Measurements from ENCODE around the gene ZBTB7C.

DNA sequence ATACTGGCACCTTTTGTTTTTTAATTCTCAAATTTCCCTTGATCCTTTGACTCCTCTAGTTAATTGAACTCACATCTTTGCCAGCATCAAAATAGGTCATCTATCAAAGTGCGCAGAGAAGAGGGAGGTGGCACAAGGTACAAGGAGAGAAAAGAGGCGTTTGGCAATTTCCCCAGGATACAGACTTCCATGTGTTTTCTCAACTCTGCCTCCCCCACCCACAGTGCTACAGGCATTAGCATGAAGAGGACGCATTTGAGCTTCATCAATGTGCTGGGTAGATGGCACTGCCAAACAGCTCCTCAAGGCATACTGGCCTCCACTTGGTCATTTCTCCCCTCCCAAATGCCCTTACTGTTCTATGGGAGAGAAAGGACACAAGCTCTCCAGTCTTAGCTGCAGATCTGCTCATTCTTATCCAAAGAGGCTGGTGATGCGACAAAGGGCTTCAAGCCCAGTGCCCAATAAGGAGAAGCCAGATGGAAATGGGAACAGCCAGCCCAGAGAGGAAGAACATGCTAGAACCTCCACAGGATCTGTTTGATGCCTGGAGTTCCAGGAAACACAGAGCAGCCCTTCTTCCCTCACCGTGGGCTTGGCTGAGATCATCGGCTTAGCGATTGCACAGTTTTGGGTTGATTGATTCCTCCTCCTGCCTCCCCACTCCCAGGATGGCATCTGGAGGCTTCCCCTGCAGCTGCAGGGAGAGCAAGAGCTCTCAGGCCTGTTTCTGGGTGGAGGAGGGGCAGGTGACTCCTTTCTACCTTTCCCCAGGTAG lies 334.1 kb downstream of the ZBTB7C start:
- no peak for TF ChIP-seq YY1 (IDR thresholded peaks at IDR 0.05; ENCODE audit: insufficient read depth, insufficient read length)
- no peak for TF ChIP-seq ZNF274 (IDR thresholded peaks at IDR 0.05; ENCODE audit: low read depth, low read length)
- no peak for TF ChIP-seq SUZ12 (IDR thresholded peaks at IDR 0.05; ENCODE audit: extremely low read depth, insufficient read depth, insufficient read length)

All from NT2/D1 (cell line).